ENCODE results near the gene PGAM4.
"Not testable (repeated sequence)": the region's sequence is repeated elsewhere in the genome, so short reads cannot be mapped to it uniquely, and the experiment has no call there.

The PGAM4 gene

DNA sequence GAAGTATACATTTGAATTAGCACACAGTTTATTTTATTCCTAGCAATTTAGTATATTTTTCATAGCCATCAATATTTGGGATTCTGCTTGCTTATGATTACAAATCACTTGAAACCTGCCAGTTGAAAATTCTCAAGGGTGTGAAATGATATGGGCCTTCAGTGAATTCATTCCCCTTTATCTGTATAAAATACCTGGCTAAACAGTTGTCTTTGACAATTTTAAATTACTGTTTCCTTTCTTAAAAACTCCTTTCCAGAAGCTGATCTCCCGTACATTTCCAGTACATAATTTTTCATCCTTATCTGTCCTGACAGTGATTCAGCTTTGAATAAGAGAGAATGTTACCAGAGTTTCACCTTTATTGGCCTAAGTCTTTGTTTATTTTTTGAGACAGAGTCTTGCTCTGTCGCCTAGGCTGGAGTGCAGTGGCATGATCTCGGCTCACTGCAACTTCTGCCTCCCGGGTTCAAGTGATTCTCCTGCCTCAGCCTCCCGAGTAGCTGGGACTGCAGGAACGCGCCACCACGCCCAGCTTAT is 45.0 kb downstream of the PGAM4 start:
- DNase-seq: no peak

DNA sequence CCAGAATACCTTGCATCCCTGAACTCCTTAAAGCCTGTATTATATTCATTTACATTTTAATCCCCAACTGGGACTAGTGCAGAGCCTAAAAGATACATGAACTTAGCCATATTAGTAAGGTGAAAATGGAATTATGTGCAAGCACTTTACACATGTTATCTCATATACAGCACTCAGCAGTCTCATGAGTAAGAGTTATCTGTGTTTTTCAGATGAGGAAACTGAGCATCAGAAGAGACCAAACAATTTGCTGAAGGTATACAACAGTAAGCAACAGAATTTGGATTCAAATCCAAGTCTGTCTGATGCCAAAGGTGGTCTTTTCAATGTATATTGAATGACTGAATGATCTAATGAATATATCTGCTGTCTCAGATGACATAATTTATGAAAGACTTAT is 46.7 kb downstream of the PGAM4 start:
- DNase-seq: no peak

DNA sequence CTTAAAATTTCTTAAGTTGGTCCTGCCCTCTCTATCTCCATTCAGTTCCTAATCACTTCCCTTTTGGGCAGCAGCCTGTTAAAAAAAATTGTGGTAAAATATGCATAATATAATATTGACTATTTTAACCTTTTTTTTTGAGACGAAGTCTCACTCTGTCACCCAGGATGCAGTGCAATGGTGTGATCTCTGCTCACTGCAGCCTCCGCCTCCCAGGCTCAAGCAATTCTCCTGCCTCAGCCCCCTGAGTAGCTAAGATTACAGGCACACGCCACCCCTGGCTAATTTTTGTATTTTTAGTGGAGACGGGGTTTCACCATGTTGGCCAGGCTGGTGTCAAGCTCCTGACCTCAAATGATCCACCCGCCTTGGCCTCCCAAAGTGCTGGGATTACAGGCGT is 50.1 kb downstream of the PGAM4 start:
- not testable (repeated sequence) for DNase-seq

DNA sequence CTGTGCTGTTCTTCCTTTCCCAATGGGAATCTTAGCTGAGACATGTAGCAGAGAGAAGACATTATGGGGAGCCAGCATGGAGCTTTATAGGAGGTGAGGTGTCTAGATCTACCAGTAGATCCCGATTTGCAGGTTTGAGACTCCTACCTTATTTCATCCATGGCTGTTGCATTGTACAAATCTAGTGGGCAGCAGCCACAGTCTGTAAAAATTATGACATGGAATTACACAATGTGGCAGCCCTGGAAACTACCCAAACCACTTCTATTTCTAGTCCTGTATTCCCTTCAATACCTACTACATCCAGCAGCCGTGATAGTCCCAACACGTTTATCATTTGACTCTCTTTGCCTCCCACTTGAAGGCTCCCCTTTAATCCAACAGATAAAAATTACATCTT is 50.9 kb downstream of the PGAM4 start:
- DNase-seq: no peak
